ENCODE measurements around the gene MAP3K21.

Gene MAP3K21

GRCh38 chr1:233360525-233361102, 33.1 kb downstream of the MAP3K21 start:
- DNase-seq, result no peak

DNA sequence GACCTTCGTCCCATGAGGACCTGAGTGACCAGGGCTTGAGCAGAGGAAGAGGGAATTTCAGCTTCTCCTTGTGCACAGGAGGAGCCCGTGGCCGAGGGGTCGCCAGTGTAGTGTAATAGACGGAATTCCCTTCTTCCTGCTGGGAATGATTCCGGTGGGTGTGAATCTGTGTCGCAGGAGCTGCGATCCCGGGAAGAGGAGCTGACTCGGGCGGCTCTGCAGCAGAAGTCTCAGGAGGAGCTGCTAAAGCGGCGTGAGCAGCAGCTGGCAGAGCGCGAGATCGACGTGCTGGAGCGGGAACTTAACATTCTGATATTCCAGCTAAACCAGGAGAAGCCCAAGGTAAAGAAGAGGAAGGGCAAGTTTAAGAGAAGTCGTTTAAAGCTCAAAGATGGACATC, 34.4 kb downstream of the MAP3K21 start:
- no peak for DNase-seq

GRCh38 chr1:233362743-233363142, 35.2 kb downstream of the MAP3K21 start:
- DNase-seq, result no peak

- no peak for DNase-seq
Measured at GRCh38 chr1:233364026-233364425, 36.5 kb downstream of the MAP3K21 start.

DNA sequence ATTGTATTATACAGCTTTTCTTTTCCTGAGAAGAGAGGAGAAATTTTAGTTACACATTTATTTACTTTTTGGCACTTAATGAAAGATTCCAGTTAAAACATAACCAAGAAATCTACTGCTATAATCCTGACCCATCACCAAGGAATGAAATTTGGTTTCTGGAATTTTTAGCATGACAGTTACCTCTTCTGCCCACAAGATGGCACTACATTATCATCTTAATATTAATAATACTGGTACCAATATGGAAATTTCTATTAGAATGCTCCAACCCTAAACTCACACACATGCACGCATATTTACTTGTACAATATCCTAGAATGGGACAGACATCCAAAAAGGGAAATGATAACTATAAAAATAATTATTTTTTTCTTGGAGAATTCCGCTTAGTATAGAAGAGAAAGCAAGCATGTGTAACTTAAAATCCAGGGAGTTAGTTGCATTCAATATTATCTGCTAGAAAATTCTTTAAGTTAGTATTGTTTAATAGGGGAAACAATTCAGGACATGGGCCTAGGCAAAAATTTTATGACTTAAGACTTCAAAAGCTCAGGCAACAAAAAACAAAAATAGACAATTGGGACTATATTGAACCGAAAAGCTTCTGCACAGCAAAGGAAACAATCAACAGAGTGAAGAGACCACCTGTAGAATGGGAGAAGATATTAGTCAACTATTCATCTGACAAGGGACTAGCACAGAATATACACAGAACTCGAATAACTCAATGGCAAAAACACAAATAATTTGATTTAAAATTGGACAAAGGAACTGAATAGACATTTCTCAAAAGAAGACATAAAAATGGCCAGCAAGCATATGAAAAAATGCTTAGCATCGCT, 37.4 kb downstream of the MAP3K21 start:
- peak; percentile 37 for DNase-seq

- no peak for DNase-seq
Measured at GRCh38 chr1:233366575-233366974, 39.1 kb downstream of the MAP3K21 start.

- DNase-seq, result no peak
Measured at GRCh38 chr1:233367057-233367803, 39.7 kb downstream of the MAP3K21 start.

- no peak for DNase-seq
Measured at GRCh38 chr1:233368106-233368788, 40.7 kb downstream of the MAP3K21 start.

DNA sequence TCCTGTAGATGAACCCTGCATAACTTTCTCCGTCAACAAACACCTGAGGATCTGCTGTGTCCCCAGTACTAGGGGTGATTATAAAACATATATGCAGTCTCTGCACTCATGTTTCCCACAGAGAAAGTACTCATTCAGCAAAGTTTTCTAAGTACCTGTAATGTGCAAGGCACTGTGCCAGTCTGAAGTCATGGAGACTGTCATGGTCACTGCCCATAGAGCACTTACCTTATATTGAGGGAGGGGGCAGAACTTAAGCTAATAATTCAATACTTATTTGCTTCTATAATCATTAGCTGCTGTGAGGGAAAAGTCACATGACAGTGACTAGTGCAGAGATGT, 41.2 kb downstream of the MAP3K21 start:
- DNase-seq, result no peak

DNA sequence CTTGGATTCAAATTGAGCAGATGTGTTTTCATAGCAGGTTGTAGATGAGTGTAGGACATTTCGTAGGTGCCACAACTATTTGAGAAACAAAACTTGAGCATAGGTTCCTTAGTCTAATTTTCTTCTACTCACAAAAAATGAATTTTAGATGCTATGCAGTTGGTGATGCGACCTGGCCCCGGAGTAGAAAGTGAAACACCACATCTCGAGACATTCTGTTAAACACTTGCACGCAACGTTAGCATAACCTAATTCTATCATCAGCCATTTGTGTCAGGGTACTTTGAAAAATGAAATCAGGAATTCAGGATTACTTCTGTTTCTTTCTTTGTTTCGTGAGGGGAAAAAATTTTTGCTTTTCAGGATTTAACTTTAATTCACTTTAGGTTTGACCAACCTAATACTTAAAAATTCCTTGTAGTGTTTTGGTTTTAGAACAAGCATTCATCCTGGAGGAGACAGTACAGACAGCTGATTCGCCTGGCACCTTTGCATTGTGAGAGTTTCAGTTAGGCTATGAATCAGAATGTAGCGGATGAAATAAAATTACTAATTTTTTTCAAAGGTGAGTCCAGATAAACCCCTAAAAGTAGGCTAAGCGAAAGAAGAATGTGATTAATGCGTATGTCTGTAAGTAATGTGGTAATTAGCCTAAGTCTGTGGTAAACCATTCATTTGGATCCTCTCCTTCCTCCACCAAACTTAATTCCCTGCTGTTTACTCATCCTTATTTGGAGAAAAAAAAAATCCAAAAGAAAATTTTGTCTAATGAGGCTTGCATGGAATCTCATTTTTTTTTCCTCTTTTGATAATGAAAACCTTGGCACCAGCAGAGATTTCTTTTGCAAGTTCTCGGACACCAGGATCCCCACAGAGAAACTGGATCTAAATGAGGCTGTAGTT, 44.9 kb downstream of the MAP3K21 start:
- DNase-seq, result no peak

GRCh38 chr1:233373226-233373625, 45.7 kb downstream of the MAP3K21 start:
- no peak for DNase-seq

GRCh38 chr1:233375653-233376052, 48.1 kb downstream of the MAP3K21 start:
- DNase-seq, result no peak

- no peak for DNase-seq
Measured at GRCh38 chr1:233376382-233377110, 49.0 kb downstream of the MAP3K21 start.

GRCh38 chr1:233379869-233380438, 52.4 kb downstream of the MAP3K21 start:
- DNase-seq, result no peak

DNA sequence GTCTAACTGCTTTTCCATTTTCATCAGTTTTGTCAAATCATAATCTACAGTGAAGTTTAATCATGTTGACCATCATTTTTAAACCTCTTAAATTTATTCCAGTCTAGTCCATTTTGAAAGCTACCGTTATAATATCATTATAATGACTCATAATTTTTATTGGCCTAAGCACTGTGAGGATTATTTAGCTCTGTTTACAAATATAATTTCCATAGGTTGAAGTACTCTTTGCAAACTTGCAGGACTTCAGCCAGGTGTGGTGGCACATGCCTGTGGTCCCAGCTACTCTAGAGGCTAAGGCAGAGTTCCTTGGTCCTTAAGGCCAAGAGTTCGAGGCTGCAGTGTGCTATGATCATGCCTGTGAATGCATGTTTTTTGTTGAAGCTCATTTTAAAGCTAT, 54.3 kb downstream of the MAP3K21 start:
- DNase-seq, result no peak

DNA sequence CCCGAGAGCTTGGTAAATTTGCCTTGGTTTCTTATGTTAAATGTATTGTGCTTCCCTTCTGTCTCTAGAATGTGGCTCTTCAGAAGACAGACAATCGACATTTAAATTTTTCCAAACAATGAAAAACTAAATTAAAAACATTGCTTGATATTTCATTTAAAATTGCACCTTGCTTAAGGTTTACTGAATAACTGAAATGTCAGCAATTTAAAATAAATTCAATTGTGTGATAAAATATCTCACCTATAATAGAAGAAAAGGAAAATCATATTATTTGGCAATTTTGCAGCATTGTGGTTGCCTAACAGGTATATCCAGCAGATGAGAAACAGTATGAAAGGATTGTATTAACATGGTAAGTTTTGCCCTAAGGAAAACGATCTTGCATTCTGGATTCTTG, 56.5 kb downstream of the MAP3K21 start:
- DNase-seq, result no peak

GRCh38 chr1:233386336-233386735, 58.8 kb downstream of the MAP3K21 start:
- DNase-seq, result no peak

DNA sequence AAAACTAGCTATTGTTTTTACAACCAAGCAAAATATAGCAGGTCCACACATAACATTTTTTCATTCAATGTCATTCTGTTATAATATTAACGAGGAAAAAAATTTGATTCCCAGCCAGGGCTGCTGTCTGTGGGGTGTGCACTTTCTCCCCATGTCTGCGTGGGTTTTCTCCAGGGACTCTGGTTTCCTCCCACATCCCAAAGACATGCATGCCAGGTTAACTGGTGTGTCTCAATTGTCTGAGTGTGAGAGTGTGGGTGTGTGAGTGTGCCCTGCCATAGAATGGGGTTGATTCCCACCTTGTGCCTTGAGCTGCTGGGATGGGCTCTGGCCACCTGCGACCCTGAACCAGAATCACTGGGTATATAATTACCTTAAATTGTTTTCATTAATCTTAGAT, 60.1 kb downstream of the MAP3K21 start:
- DNase-seq, result no peak

GRCh38 chr1:233389169-233389568, 61.6 kb downstream of the MAP3K21 start:
- no peak for DNase-seq

GRCh38 chr1:233389893-233390292, 62.4 kb downstream of the MAP3K21 start:
- no peak for DNase-seq

Data from hematopoietic multipotent progenitor cell treated with erythropoietin and hydrocortisone succinate and interleukin-3 and kit ligand, for 4 days (in vitro differentiated cells).